Breast epithelium (tissue), 4 donors: ENCODE measurements around the gene PRR20B. TPM values are rescaled to one million over a fixed set of nuclear protein-coding genes. Genes with fewer than 3 reads are reported as not detected.
"Not testable (repeated sequence)": the region's sequence is repeated elsewhere in the genome, so short reads cannot be mapped to it uniquely, and the experiment has no call there.

Experiments used
- DNase-seq, 2 donors: peaks; one replicate each; pipeline ENCODE4 v3.0.0-alpha.2; 2019; ENCODE audit warnings: low spot score in 2 of 2
- H3K27ac ChIP-seq, 2 donors: fragments of 200-600 bp; sonication (generic) in 1 of 2; one replicate each; pipeline ENCODE4 v1.5.1; 2016 to 2019; ENCODE audit warnings: mild to moderate bottlenecking in 1 of 2
- H3K27me3 ChIP-seq, 2 donors: fragments of 200-600 bp; sonication (generic) in 1 of 2; one replicate each; pipeline versions ENCODE4 v1.5.1 to v1.6.0; 2017 to 2019; ENCODE audit warnings: control low read depth in 1 of 2, mild to moderate bottlenecking in 1 of 2
- H3K36me3 ChIP-seq: fragments of 200-600 bp; one replicate; pipeline ENCODE4 v1.5.1; 2019
- H3K4me1 ChIP-seq, 2 donors: fragments of 200-600 bp; sonication (generic); one replicate each; pipeline ENCODE4 v1.5.1; 2016 to 2019; ENCODE audit warnings: control low read depth in 1 of 2
- H3K4me3 ChIP-seq, 3 donors: fragments of 200-600 bp; sonication (generic); 1 replicate in 2 of 3; 2 replicates in 1 of 3; pipeline ENCODE4 v1.5.1; 2016 to 2019; ENCODE audit warnings: mild to moderate bottlenecking in 3 of 3, moderate library complexity in 2 of 3
- H3K9me3 ChIP-seq, 2 donors: fragments of 200-600 bp; sonication (generic) in 1 of 2; one replicate each; pipeline ENCODE4 v1.5.1; 2016 to 2019; ENCODE audit warnings: control low read depth in 1 of 2
- CTCF ChIP-seq, 3 donors: fragments of 450-650 bp; IDR thresholded peaks; one replicate each; pipeline ENCODE4 v1.5.1; 2016 to 2017; ENCODE audit warnings: antibody characterized with exemption in 3 of 3, mild to moderate bottlenecking in 3 of 3, moderate library complexity in 3 of 3
- POLR2A ChIP-seq: fragments of 450-650 bp; IDR thresholded peaks from one replicate; pipeline ENCODE4 v1.6.1; 2016; ENCODE audit warnings: antibody characterized with exemption, mild to moderate bottlenecking, moderate library complexity
- POLR2AphosphoS5 ChIP-seq, 3 donors: sonication (generic); formaldehyde crosslinking; IDR thresholded peaks; one replicate each; pipeline ENCODE4 v1.6.1; 2017; ENCODE audit warnings: antibody characterized with exemption in 3 of 3
- intact Hi-C: fragments of 100-400 bp; cut with DNase I; formaldehyde crosslinking; loops from one replicate; pipeline ENCODE4 v1.15.1; 2023; ENCODE audit warnings: low total_unique reads
- total RNA-seq, 3 donors: library from RNA; depleted of rRNA; stranded (reverse); fragments of >200 nt; gene quantifications; one replicate each; pipeline ENCODE4 v1.1.0, GENCODE V29; 2016

PRR20B gene
- total RNA-seq, 3 donors from 2014 or later = not detected

- intact Hi-C loops = no loop called here
- Histone ChIP-seq H3K4me1 (no peaks in the 10 kb centered on the region), H3K27ac (no peak overlapping the region), H3K9me3 (no peaks in the 10 kb centered on the region), H3K4me3 (no peak overlapping the region), H3K36me3 (peaks cover 5% of the 10 kb centered on the region), H3K27me3 (no peaks in the 10 kb centered on the region)
- TF ChIP-seq POLR2A = no peak
- TF ChIP-seq POLR2AphosphoS5 (IDR thresholded peaks at IDR 0.05) = no peak
- no peak for TF ChIP-seq CTCF (IDR thresholded peaks at IDR 0.05)
- DNase-seq = no peak
These were observed 8.3 kb upstream of the PRR20B start for GRCh38 chr13:57138988-57139387.

GRCh38 chr13:57139781-57140180 is 7.5 kb upstream of the PRR20B start:
- DNase-seq, intact Hi-C loops, H3K36me3 ChIP-seq, H3K27ac ChIP-seq, H3K4me3 ChIP-seq, H3K4me1 ChIP-seq, H3K9me3 ChIP-seq, H3K27me3 ChIP-seq: not testable (repeated sequence)

- DNase-seq, H3K9me3 ChIP-seq, H3K4me3 ChIP-seq, intact Hi-C loops, H3K27ac ChIP-seq, H3K27me3 ChIP-seq, H3K36me3 ChIP-seq, H3K4me1 ChIP-seq: not testable (repeated sequence)
These were observed 6.9 kb upstream of the PRR20B start, which contains the start of gene PRR20A for GRCh38 chr13:57140235-57140968. TSS of gene PRR20A (plus strand) at chr13:57140918. CDS start at chr13:57141305, 387 bp downstream.

- H3K27me3 ChIP-seq, H3K36me3 ChIP-seq, H3K4me3 ChIP-seq, DNase-seq, H3K4me1 ChIP-seq, H3K9me3 ChIP-seq, intact Hi-C loops, H3K27ac ChIP-seq: not testable (repeated sequence)
These were observed 818 bp downstream of the PRR20B start for GRCh38 chr13:57148106-57148505.

- H3K4me1 ChIP-seq, H3K27ac ChIP-seq, H3K27me3 ChIP-seq, H3K36me3 ChIP-seq, H3K9me3 ChIP-seq, H3K4me3 ChIP-seq, intact Hi-C loops, DNase-seq: not testable (repeated sequence)
These were observed 6.5 kb downstream of the PRR20B start, which contains the start of gene PRR20C for GRCh38 chr13:57153761-57154160. TSS of gene PRR20C (plus strand) at chr13:57154061. CDS start at chr13:57154448, 387 bp downstream.

- H3K9me3 ChIP-seq, intact Hi-C loops, H3K27ac ChIP-seq, H3K4me3 ChIP-seq, H3K27me3 ChIP-seq, H3K36me3 ChIP-seq, H3K4me1 ChIP-seq, DNase-seq: not testable (repeated sequence)
These were observed 13.0 kb downstream of the PRR20B start, which contains the start of gene PRR20D for GRCh38 chr13:57160332-57160731. TSS of gene PRR20D (plus strand) at chr13:57160632. CDS start at chr13:57161019, 387 bp downstream.

- H3K4me1 ChIP-seq, H3K36me3 ChIP-seq, H3K27ac ChIP-seq, H3K27me3 ChIP-seq, H3K9me3 ChIP-seq, H3K4me3 ChIP-seq, intact Hi-C loops, DNase-seq: not testable (repeated sequence)
These were observed 19.6 kb downstream of the PRR20B start, which contains the start of gene PRR20E for GRCh38 chr13:57166897-57167296. TSS of gene PRR20E (plus strand) at chr13:57167197. CDS start at chr13:57167584, 387 bp downstream.

GRCh38 chr13:57191667-57192066 is 44.4 kb downstream of the PRR20B start:
- intact Hi-C loops = no loop called here
- no peak overlapping the region for H3K27ac ChIP-seq

More at GRCh38 chr13:57191667-57192066, 44.4 kb downstream of the PRR20B start:
- Histone ChIP-seq H3K4me3 (no peak overlapping the region), H3K4me1 (no peaks in the 10 kb centered on the region), H3K36me3 (no peaks in the 10 kb centered on the region), H3K27me3 (no peaks in the 10 kb centered on the region), H3K9me3 (peaks cover 0 to 10% of the 10 kb centered on the region in 2 donors)
- DNase-seq = no peak
- TF ChIP-seq POLR2AphosphoS5 (IDR thresholded peaks at IDR 0.05) (no peak), CTCF (IDR thresholded peaks at IDR 0.05) (no peak), POLR2A (no peak)

Other genes with a start within 250 kb of the PRR20B start
- not detected for gene PRR20A, start 6.6 kb upstream of the PRR20B start, total RNA-seq
- not detected for gene PRR20C, start 6.6 kb downstream of the PRR20B start, total RNA-seq
- not detected for gene PRR20D, start 13.1 kb downstream of the PRR20B start, total RNA-seq
- not detected for gene PRR20E, start 19.7 kb downstream of the PRR20B start, total RNA-seq